PC-9 (cell line): ENCODE results near the gene MRPL54.

Source experiments
- CTCF ChIP-seq: fragments of 200-600 bp; sonication (generic); conservative IDR thresholded peaks from 2 replicates; pipeline ENCODE4 v1.6.1; 2017; ENCODE audit warnings: mixed run types, antibody characterized with exemption, mild to moderate bottlenecking, moderate library complexity
- EZH2 ChIP-seq: fragments of 200-600 bp; sonication (generic); IDR thresholded peaks from 2 replicates; pipeline ENCODE4 v1.8.0; 2017; ENCODE audit warnings: antibody characterized with exemption, low read depth

GRCh38 chr19:3748965-3749364 is 13.5 kb upstream of the MRPL54 start:
- TF ChIP-seq CTCF, result no peak
- TF ChIP-seq EZH2, result no peak
